NCI-H2029 (cell line): ENCODE measurements around the gene CLDN11.

Experiments used
- DNase-seq: peaks from one replicate; lab custom pipeline; 2025; lab: John Stamatoyannopoulos, UW

The CLDN11 gene

GRCh38 chr3:170418422-170419398 is at the start of gene CLDN11:
Gene CLDN11 (plus strand): TSS chr3:170418868. CDS start chr3:170419067, 199 bp downstream.
- DNase-seq = peak; percentile 4

GRCh38 chr3:170368921-170369320 is 49.7 kb upstream of the CLDN11 start:
- DNase-seq = no peak

- peak; percentile 32 for DNase-seq
Measured at GRCh38 chr3:170372190-170372879, 46.3 kb upstream of the CLDN11 start.

GRCh38 chr3:170383567-170383966 is 35.1 kb upstream of the CLDN11 start:
- DNase-seq = no peak

GRCh38 chr3:170386468-170386867 is 32.2 kb upstream of the CLDN11 start:
- DNase-seq = no peak

- no peak for DNase-seq
Measured at GRCh38 chr3:170387950-170388349, 30.7 kb upstream of the CLDN11 start.

- no peak for DNase-seq
Measured at GRCh38 chr3:170391108-170391507, 27.6 kb upstream of the CLDN11 start.

- DNase-seq = no peak
Measured at GRCh38 chr3:170397685-170398084, 21.0 kb upstream of the CLDN11 start.

- DNase-seq = no peak
Measured at GRCh38 chr3:170405101-170405500, 13.6 kb upstream of the CLDN11 start.

GRCh38 chr3:170410428-170411029 is 8.1 kb upstream of the CLDN11 start:
- no peak for DNase-seq

GRCh38 chr3:170413291-170413690 is 5.4 kb upstream of the CLDN11 start:
- DNase-seq = no peak

- peak; percentile 49 for DNase-seq
Measured at GRCh38 chr3:170414202-170414663, 4.4 kb upstream of the CLDN11 start.

- DNase-seq = no peak
Measured at GRCh38 chr3:170417090-170417489, 1.6 kb upstream of the CLDN11 start.

- no peak for DNase-seq
Measured at GRCh38 chr3:170419557-170420087, 954 bp downstream of the CLDN11 start.

GRCh38 chr3:170420307-170420821 is 1.7 kb downstream of the CLDN11 start:
- DNase-seq = no peak

GRCh38 chr3:170421111-170421641 is 2.5 kb downstream of the CLDN11 start:
- no peak for DNase-seq

GRCh38 chr3:170421758-170422157 is 3.1 kb downstream of the CLDN11 start:
- DNase-seq = no peak

GRCh38 chr3:170423001-170423615 is 4.4 kb downstream of the CLDN11 start:
- DNase-seq = no peak

- no peak for DNase-seq
Measured at GRCh38 chr3:170424879-170425278, 6.2 kb downstream of the CLDN11 start.

GRCh38 chr3:170425491-170426239 is 7.0 kb downstream of the CLDN11 start:
- DNase-seq = no peak
